ENCODE results near the gene DGKI.

The DGKI gene

DNA sequence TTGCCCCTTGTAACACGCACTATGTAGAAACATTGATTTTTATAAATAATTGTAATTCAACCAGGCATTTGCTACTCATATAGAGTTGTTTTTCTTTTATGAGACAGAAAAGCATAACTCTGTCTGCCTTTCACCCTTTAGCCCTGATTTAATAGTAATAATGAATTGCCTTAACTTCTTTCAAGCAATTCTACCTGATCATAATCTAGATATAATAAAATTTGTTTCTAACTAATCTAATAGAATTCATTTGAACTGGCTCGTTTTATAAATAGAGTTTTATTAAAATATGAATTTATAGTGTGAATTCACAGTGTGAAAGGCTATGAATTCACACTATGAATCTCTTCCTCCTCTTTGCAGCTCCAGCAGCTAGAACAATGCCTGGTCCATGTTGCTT, 319.1 kb downstream of the DGKI start:
- no peak for DNase-seq

GRCh38 chr7:137523171-137523570, 323.6 kb downstream of the DGKI start:
- no peak for DNase-seq

- DNase-seq: no peak
Measured at GRCh38 chr7:137521451-137521850, 325.3 kb downstream of the DGKI start.

DNA sequence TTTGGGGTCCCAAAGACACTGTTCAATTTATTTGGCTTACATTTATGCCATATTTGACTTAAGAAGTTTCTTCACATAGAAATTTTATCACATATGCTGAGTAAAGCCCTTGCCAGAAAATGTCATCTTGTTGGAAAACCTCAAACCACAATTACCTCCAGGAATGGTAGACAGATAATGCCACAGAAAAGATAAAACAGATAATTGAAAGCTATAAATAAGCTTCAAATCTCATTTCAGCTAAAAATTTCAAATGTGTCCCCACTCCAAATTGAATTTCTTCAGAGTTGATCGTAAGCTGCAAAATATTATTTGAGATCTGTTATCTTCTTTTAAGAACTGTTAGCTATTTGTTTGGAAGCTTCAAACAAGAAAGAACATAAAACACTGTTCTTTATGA, 326.8 kb downstream of the DGKI start:
- DNase-seq: no peak

- no peak for DNase-seq
Measured at GRCh38 chr7:137519181-137519691, 327.5 kb downstream of the DGKI start.

DNA sequence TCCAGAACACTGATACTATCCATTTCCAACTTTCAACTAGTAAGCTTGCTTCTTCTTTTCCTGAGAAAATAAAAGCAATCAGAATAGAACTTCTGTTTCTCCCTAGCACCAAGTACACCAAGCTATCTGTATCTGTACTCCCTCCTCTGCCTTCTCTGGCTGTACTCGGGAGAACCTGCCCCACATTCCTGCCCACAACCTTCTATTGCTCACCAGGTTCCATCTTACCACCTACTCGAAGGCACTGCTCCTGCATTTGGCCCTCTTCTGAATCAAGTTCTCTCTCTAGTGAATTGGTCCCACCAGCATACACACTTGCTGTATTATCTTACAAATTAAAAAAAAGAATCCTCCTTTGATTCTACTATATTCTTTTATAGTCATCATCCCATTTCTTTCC, 333.7 kb downstream of the DGKI start:
- no peak for DNase-seq

DNA sequence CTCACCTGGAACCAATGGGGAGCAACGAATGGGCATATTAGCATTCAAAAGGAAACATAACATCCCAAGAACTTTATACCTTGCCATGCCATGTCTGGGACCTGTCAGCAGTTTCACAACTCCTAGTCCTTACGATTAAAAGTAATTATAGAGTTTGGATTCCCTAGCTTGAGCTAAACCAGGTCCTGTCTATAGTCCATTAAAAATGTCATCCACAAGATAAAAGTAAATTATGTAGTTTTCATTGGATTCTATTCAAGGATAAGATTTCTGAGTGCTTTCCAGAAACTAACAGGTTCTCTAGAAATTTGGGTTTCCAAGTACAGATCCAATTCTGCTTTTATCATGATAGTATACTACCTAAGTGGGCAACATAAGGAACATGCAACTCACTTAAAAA, 339.7 kb downstream of the DGKI start:
- no peak for DNase-seq

- no peak for DNase-seq
Measured at GRCh38 chr7:137506031-137506430, 340.7 kb downstream of the DGKI start.

DNA sequence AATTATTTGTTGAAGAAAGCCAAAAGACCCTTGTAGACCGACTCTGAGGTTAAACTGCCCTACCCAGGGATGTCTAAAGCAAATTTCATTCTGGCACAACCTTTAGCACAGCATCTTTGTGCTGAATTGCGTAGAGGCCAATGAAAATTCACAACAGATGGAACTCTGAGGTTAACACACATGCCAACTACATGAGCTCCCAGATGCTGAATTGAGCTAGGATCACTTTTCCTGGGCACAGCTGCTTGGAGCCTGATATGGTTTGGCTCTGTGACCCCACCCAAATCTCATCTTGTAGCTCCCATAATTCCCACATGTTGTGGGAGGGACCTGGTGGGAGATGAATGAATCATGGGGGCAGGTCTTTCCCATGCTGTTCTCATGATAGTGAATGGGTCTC, 345.2 kb downstream of the DGKI start:
- DNase-seq: no peak

DNA sequence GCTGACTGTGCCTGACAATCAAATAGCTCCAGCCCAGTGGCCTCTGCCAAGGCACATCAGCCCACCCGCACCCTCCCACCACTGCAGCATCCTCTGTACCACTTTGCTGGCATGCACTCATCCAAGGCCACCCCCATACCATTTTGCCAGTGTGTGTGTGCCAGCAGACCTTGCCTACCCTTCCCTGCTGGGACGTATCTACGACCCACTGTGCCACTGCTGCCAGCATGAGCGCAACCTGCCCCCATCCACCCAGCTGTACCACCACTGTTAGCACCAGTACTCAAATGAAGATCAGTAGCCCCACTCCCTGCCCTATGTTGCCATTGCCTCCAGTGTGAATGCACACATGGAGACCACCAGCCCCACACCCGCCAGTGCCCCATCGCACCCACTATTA, 353.9 kb downstream of the DGKI start:
- no peak for DNase-seq

DNA sequence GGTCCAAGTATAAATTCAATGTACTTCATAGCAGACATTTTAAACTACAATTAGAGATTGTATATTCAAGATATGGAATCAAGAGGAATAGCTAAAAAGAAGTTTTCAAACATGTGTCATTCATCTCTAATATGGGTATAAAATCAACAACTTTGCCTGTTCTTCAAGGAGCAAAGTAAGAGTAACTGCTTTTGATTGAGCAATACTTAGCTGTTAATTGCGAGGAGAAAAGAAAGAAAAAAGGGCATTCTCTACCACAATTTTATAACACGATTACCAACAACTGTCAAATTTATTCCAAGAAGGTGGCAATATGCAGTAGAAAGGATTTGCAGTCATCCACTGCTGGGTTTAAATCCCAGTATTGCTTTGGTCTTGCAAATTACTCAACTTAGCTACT, 356.9 kb downstream of the DGKI start:
- no peak for DNase-seq

DNA sequence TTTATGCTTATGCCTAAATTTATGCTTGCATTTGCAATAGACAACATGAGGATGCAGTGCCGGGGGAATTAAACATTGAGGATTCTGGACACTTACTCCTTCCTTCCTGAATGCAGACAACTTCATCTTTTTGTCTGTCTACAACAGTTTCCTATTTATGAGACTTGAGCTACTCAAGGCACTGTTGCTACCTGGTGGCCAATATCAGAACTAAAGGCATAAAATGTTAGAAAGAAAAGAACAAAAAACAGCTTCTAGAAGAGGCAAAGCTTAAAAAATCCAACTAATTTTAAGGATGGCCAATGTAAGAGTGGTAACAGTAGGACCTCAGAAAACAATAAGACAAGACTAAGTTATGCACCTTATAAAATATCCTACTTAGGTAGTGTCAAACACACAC, 358.7 kb downstream of the DGKI start:
- no peak for DNase-seq

GRCh38 chr7:137485818-137486217, 361.0 kb downstream of the DGKI start:
- no peak for DNase-seq

- DNase-seq: no peak
Measured at GRCh38 chr7:137484326-137484725, 362.4 kb downstream of the DGKI start.

- DNase-seq: no peak
Measured at GRCh38 chr7:137482466-137482865, 364.3 kb downstream of the DGKI start.

DNA sequence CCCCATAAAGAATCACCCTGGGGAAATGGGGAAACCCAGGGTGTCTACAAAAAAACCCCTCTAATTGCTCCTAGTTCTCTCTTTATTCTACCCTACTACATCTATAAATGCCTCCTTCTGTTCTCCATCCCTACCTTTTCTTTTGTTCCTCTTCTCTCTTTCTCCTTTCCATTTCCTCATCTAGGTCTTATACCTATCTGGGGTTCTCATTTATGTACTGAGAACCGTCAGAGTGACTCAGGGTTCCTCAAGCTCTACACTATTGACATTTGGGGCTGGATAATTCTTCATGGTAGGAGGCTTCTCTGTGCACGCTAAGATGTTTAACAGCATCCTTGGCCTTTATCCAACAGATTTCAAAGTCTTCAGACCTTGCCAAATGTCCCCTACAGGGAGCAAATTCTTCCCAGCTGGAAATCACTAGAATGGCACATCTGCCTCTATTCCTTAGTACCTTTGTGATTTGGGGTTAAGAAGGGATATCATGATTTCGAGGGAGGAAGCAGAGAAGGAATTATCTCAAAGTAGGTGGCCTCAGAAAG, 365.9 kb downstream of the DGKI start:
- DNase-seq: no peak

GRCh38 chr7:137480401-137480800, 366.4 kb downstream of the DGKI start:
- DNase-seq: no peak

DNA sequence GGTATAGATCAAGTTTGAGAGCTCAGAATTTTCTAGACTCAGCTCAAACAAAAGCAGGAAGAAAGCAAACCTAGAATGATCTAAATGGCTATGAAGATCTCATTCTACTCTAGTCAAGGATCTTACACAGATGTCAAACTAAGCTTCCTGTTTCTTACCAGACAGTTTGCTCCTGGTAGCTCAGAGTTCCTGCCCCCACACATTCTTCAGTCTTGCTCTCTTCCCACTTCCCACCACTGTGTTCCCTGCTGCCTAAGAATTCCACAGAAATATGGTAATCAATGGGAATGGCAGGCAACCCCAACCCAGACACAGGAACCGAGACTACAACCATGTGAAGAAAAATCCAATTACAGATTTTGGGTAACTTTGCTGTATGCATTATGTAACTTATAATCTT, 369.8 kb downstream of the DGKI start:
- DNase-seq: no peak

DNA sequence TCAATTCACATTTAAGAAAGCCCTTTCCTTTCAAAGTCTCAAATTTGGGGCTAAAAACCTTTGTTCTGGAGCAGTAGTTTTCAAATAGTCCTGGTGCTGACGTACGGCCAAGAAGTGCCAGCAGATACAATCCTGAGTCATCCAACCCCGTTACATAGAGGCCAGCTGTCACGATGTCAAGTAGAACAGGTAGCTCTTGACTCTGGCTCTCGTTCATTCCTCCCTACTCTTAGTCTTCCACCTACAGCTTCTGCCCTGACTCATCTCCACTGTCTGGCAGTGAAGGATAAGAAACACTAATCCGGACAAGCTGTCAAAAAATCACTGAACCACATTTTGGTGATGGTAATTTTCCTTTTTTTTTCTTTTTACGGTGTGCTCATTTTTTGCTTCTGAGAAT, 370.8 kb downstream of the DGKI start:
- no peak for DNase-seq

DNA sequence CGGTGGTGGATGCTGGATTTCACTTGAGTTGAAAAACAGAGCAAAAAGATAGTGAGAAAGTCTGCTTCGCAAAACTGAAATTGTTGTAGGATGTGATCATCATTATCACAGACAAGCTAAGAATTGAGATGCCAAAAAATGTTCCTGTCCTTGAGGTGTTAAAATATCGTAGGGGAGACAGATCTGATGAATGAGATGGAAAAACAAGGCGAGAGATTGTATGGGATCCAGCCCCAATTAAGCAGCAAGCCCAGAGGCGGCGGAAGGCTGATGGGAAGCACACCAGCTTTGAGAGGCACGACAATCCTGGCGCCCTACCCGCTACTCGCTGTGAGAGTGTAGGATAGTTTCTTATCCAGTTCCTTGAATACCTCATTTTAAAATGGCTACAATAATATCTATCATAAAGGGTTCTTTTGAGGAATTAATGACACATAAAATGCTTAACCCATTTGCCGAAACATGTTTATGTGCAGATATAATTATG, 372.2 kb downstream of the DGKI start:
- DNase-seq: no peak

- no peak for DNase-seq
Measured at GRCh38 chr7:137471128-137471527, 375.6 kb downstream of the DGKI start.

- no peak for DNase-seq
Measured at GRCh38 chr7:137469858-137470257, 376.9 kb downstream of the DGKI start.

GRCh38 chr7:137469191-137469811, 377.5 kb downstream of the DGKI start:
- DNase-seq: no peak

DNA sequence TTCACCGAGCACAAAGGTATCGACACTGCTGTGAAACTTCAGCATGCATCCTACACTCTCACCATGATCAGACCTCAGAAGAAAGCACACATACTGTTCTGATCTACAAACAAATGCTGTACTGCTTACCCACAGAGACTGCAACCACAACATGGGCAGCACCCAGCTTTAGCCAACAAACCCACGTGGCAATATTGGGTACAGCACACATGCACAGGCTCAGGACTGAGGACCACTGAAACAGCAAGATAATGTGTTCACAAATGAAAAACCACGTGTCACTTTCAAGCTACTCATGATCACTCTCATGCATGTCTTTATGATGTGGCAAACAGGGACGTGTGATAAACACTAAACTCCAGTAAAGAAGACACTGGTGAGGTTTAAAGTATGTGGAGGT, 383.9 kb downstream of the DGKI start:
- DNase-seq: no peak

All from central memory CD4-positive, alpha-beta T cell (primary cell).